K562 (cell line): ENCODE data around the gene ZDHHC14. TPM values are rescaled to one million over a fixed set of nuclear protein-coding genes. Genes with fewer than 3 reads are reported as not detected.
A peak's percentile ranks its signal among the peaks of the same experiment; 100 is the strongest.

Experiments used
- BDP1 ChIP-seq: IDR thresholded peaks from 3 replicates; pipeline ENCODE4 v1.6.1; 2011; ENCODE audit not compliant: insufficient read length, insufficient read depth
- BMI1 ChIP-seq: fragments of 150-350 bp; IDR thresholded peaks from 2 replicates; pipeline ENCODE4 v1.6.1; 2014; ENCODE audit warnings: low read length
- CBFA2T2 ChIP-seq: fragments of 450-650 bp; conservative IDR thresholded peaks from 2 replicates; pipeline ENCODE4 v1.6.1; 2017; ENCODE audit warnings: mild to moderate bottlenecking
- CTBP1 ChIP-seq: fragments of 450-650 bp; IDR thresholded peaks from 2 replicates; pipeline ENCODE4 v1.6.1; 2016; ENCODE audit warnings: borderline replicate concordance
- CXXC5 ChIP-seq: fragments of 250-450 bp; sonication (Bioruptor Pico); IDR thresholded peaks from 2 replicates; pipeline ENCODE4 v1.8.0; 2022; ENCODE audit warnings: inconsistent platforms, mild to moderate bottlenecking, moderate library complexity
- EZH2 ChIP-seq: IDR thresholded peaks from 2 replicates; pipeline ENCODE4 v1.6.1; 2012; ENCODE audit warnings: low read depth, mild to moderate bottlenecking, inconsistent platforms, low read length, borderline replicate concordance
- HDAC2 ChIP-seq: fragments of 450-650 bp; IDR thresholded peaks from 2 replicates; pipeline ENCODE4 v1.6.1; 2016; ENCODE audit warnings: mild to moderate bottlenecking
- HLTF ChIP-seq: fragments of 450-650 bp; IDR thresholded peaks from 2 replicates; pipeline ENCODE4 v1.6.1; 2016
- KLF13 ChIP-seq: fragments of 450-650 bp; IDR thresholded peaks from 2 replicates; pipeline ENCODE4 v1.6.1; 2016; ENCODE audit warnings: missing genetic modification characterization, low read depth, mild to moderate bottlenecking, missing compliant biosample characterization, moderate library complexity, borderline replicate concordance
- NCOA1 ChIP-seq: fragments of 450-650 bp; IDR thresholded peaks from 2 replicates; pipeline ENCODE4 v1.6.1; 2016; ENCODE audit warnings: low read depth
- NR2C2 ChIP-seq, 2 experiments: fragments of 200-800 bp in 1 of 2; sonication (Bioruptor generic) in 1 of 2; sonication (generic) in 1 of 2; formaldehyde crosslinking in 1 of 2; IDR thresholded peaks; 2 replicates each; pipeline versions ENCODE4 v1.6.1 to v1.8.0; 2016 to 2022; ENCODE audit warnings: mild to moderate bottlenecking in 1 of 2, missing compliant biosample characterization in 1 of 2, missing genetic modification characterization in 1 of 2, missing genetic modification reagents in 1 of 2
- POLR2G ChIP-seq: fragments of 200-400 bp; formaldehyde crosslinking; IDR thresholded peaks from 2 replicates; pipeline ENCODE4 v1.6.1; 2017; ENCODE audit warnings: low read depth, mild to moderate bottlenecking, antibody characterized with exemption, low read length, moderate library complexity
- RBBP5 ChIP-seq: fragments of 200-600 bp; sonication (generic); IDR thresholded peaks from 2 replicates; pipeline ENCODE4 v1.6.1; 2012; ENCODE audit warnings: borderline replicate concordance, mild to moderate bottlenecking, low read length, control low read depth, inconsistent platforms; ENCODE audit not compliant: insufficient read depth, poor library complexity, severe bottlenecking
- RNF2 ChIP-seq: sonication (generic); IDR thresholded peaks from 2 replicates; pipeline ENCODE4 v1.6.1; 2016
- SMAD3 ChIP-seq: fragments of 450-650 bp; formaldehyde crosslinking; conservative IDR thresholded peaks from 2 replicates; pipeline ENCODE4 v1.4.0; 2020; ENCODE audit warnings: mild to moderate bottlenecking
- SMARCE1 ChIP-seq: fragments of 450-650 bp; IDR thresholded peaks from 2 replicates; pipeline ENCODE4 v1.7.1; 2016; ENCODE audit warnings: mild to moderate bottlenecking
- TAF1 ChIP-seq: IDR thresholded peaks from 2 replicates; pipeline ENCODE4 v1.6.1; 2011; ENCODE audit warnings: mild to moderate bottlenecking, low read length, moderate library complexity; ENCODE audit not compliant: insufficient read depth, control insufficient read depth, severe bottlenecking; ENCODE audit errors: extremely low read depth
- TOE1 ChIP-seq, 2 experiments: fragments of 450-650 bp in 1 of 2; sonication (generic) in 1 of 2; formaldehyde crosslinking in 1 of 2; IDR thresholded peaks; 2 replicates each; pipeline versions ENCODE4 v1.7.1 to v1.8.0; 2016 to 2022; ENCODE audit warnings: borderline replicate concordance in 2 of 2, mild to moderate bottlenecking in 2 of 2, antibody characterized with exemption in 1 of 2, inconsistent platforms in 1 of 2, low read depth in 1 of 2, missing genetic modification reagents in 1 of 2, moderate library complexity in 1 of 2
- U2AF2 ChIP-seq: fragments of 200-400 bp; formaldehyde crosslinking; optimal IDR thresholded peaks from 2 replicates; pipeline ENCODE3; 2017; ENCODE audit warnings: low read depth, mild to moderate bottlenecking, low read length
- ZBTB2 ChIP-seq: fragments of 450-650 bp; IDR thresholded peaks from 2 replicates; pipeline ENCODE4 v1.6.1; 2016; ENCODE audit warnings: antibody characterized with exemption
- ZFP30 ChIP-seq: fragments of 250-450 bp; sonication (Bioruptor Pico); IDR thresholded peaks from 2 replicates; pipeline ENCODE4 v1.8.0; 2022; ENCODE audit warnings: moderate library complexity, mild to moderate bottlenecking, inconsistent platforms, borderline replicate concordance
- ZNF146 ChIP-seq: IDR thresholded peaks from one replicate; pipeline ENCODE4 v1.6.1; 2018; ENCODE audit warnings: missing compliant biosample characterization; ENCODE audit not compliant: unreplicated experiment
- ZNF316 ChIP-seq: fragments of 450-650 bp; IDR thresholded peaks from 2 replicates; pipeline ENCODE4 v1.6.1; 2016
- ZNF740 ChIP-seq, 3 experiments: fragments of 200-800 bp in 1 of 3; sonication (Bioruptor generic) in 1 of 3; sonication (generic) in 1 of 3; formaldehyde crosslinking in 1 of 3; IDR thresholded peaks; 2 replicates each; pipeline versions ENCODE4 v1.6.1 to v1.8.0; 2016 to 2022; ENCODE audit warnings: mild to moderate bottlenecking in 2 of 3, missing compliant biosample characterization in 2 of 3, missing genetic modification characterization in 2 of 3, missing genetic modification reagents in 1 of 3
- polyA plus RNA-seq, 8 experiments: library from polyadenylated mRNA; depleted of rRNA in 4 of 8; stranded (reverse) in 5 of 8; unstranded in 3 of 8; fragments of >200 nt; fragmentation: Nextera tagmentation in 2 of 8; fragmentation: Illumina TruSeq in 1 of 8; extraction: Ambion mirVana in 2 of 8; extraction: Trizol in 1 of 8; gene quantifications; 2 replicates each; pipeline versions ENCODE4 v1.2.1 to v1.2.3, GENCODE V29; 2011 to 2014; ENCODE audit warnings: inconsistent platforms in 1 of 8, missing spikeins in 1 of 8
- total RNA-seq, 7 experiments: library from RNA; depleted of rRNA in 6 of 7; stranded (reverse); fragments of >200 nt in 6 of 7; fragmentation: Illumina TruSeq in 2 of 7; extraction: Trizol in 2 of 7; gene quantifications; 2 replicates each; pipeline versions ENCODE4 v1.2.1 to v1.2.3, GENCODE V29; 2011 to 2021; ENCODE audit warnings: low replicate concordance in 1 of 7

ZDHHC14 gene
- total and polyA plus RNA-seq, 9 of the 15 experiments (the other 6 are each of a cell fraction or from before 2014, with no cell fraction given): 0.92 to 23.1 (median 13.8) TPM

DNA sequence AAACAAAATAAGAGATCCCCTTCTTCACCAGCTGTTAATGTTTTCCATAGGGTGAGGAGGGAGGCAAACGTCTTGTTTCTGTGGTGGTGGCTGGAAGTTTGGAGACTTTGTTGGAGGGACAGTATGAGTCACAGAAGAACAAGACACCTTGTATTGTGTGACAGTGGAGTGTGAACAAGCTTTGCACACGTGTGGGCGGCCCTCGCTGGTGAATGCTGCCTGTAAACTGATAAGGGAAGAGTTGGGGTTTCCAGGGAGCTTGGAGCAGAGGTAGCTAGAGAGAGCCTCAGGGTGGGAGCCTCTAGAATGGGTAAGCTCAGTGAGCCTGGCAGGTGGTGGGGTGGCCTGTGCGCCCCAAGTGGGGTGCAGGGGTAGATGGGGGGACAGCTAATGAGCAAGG is 78.3 kb downstream of the ZDHHC14 start (continued):
- TF ChIP-seq NR2C2 (CRISPR knock-in tag; IDR thresholded peaks at IDR 0.05) (no peak), NR2C2 (tag; IDR thresholded peaks at IDR 0.05) (no peak), HDAC2 (peak; percentile 62; the same call in 1 of the 2 replicates), HLTF (no peak), BDP1 (no peak), RNF2 (no peak), EZH2 (no peak), POLR2G (no peak), BMI1 (no peak), KLF13 (no peak), ZBTB2 (peak; percentile 63), SMAD3 (CRISPR knock-in tag) (no peak), CXXC5 (CRISPR knock-in tag) (peak; percentile 52), SMARCE1 (peak; percentile 87), TOE1 (IDR thresholded peaks at IDR 0.05; ENCODE audit: borderline replicate concordance) (no peak), TOE1 (CRISPR knock-in tag; IDR thresholded peaks at IDR 0.05; ENCODE audit: borderline replicate concordance, low read depth) (no peak), ZFP30 (CRISPR knock-in tag) (no peak), CBFA2T2 (peak; percentile 63), RBBP5 (no peak), U2AF2 (no peak), TAF1 (peak; percentile 29), ZNF740 (CRISPR knock-in tag; IDR thresholded peaks at IDR 0.05) (no peak), ZNF740 (tag; IDR thresholded peaks at IDR 0.05) (no peak), ZNF316 (no peak), CTBP1 (peak; percentile 63; the same call in 1 of the 2 replicates), ZNF146 (no peak), NCOA1 (no peak)
